Left ventricle myocardium inferior (tissue), 1 donor: Measurements from ENCODE around the gene ARHGAP26. TPM values are rescaled to one million over a fixed set of nuclear protein-coding genes. Genes with fewer than 3 reads are reported as not detected.

ENCODE experiments used
- DNase-seq: peaks from one replicate; pipeline ENCODE4 v3.0.0-alpha.2; 2020
- H3K27ac ChIP-seq: fragments of 200-600 bp; replicated peaks from 2 replicates; pipeline ENCODE4 v1.8.0; 2021
- H3K27me3 ChIP-seq: fragments of 200-600 bp; 2 replicates; pipeline ENCODE4 v1.8.0; 2021; ENCODE audit warnings: low read depth
- H3K36me3 ChIP-seq: fragments of 200-600 bp; 2 replicates; pipeline ENCODE4 v1.8.0; 2021
- H3K4me1 ChIP-seq: fragments of 200-600 bp; 2 replicates; pipeline ENCODE4 v1.8.0; 2021
- H3K4me3 ChIP-seq: fragments of 200-600 bp; 2 replicates; pipeline ENCODE4 v1.8.0; 2021; ENCODE audit warnings: mild to moderate bottlenecking, moderate library complexity
- H3K9me3 ChIP-seq: fragments of 200-600 bp; replicated peaks from 2 replicates; pipeline ENCODE4 v1.8.0; 2021
- intact Hi-C: fragments of 100-400 bp; cut with micrococcal nuclease; formaldehyde crosslinking; loops from one replicate; pipeline ENCODE4 v1.11.0; 2022
- total RNA-seq: library from RNA; stranded (reverse); fragmentation: NEBNext Ultra II Directional; extraction: Animal tissue kit (Norgen Biotek cat#: 25700); gene quantifications from one replicate; pipeline ENCODE4 v1.2.1, GENCODE V29; 2021
- TF ChIP-seq, protein P1 (sequence below): fragments of 200-600 bp; IDR thresholded peaks from 2 replicates; pipeline ENCODE4 v1.8.0; 2021; ENCODE audit warnings: antibody characterized with exemption, mild to moderate bottlenecking, borderline replicate concordance
- donor health status: DM: no; HTN: yes; CAD: no; lungs with severe emphysema.

Gene ARHGAP26
- total RNA-seq, 1 donor from 2014 or later: 35.7 TPM

DNA sequence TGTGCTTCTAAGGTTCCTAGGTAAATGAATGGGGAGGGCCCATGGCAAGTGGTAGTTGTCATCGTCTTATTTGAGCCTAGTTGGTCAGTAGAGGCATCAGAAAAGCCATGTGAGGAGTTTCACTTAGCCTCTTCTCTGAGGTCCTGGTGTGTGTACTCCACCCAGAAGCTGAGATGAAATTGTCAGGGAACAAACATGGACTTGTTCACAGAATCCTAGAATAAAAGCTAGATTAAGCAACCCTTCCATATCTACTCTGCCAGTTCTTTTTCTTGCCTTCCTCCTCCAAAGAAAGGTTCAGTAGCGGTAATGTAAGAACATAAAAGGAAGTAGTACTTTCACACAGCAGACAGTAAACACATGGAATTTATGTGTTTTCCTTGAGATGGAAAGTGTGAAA is 70.4 kb downstream of the ARHGAP26 start:
- H3K4me1 ChIP-seq: peaks cover 96% of the 10 kb centered on the region
- no peaks in the 10 kb centered on the region for H3K27me3 ChIP-seq
- no peaks in the 10 kb centered on the region for H3K36me3 ChIP-seq
- H3K27ac ChIP-seq: peak overlapping the region; percentile 70
- TF ChIP-seq, protein P1, sequence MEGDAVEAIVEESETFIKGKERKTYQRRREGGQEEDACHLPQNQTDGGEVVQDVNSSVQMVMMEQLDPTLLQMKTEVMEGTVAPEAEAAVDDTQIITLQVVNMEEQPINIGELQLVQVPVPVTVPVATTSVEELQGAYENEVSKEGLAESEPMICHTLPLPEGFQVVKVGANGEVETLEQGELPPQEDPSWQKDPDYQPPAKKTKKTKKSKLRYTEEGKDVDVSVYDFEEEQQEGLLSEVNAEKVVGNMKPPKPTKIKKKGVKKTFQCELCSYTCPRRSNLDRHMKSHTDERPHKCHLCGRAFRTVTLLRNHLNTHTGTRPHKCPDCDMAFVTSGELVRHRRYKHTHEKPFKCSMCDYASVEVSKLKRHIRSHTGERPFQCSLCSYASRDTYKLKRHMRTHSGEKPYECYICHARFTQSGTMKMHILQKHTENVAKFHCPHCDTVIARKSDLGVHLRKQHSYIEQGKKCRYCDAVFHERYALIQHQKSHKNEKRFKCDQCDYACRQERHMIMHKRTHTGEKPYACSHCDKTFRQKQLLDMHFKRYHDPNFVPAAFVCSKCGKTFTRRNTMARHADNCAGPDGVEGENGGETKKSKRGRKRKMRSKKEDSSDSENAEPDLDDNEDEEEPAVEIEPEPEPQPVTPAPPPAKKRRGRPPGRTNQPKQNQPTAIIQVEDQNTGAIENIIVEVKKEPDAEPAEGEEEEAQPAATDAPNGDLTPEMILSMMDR: no peak
- no peak overlapping the region for H3K4me3 ChIP-seq
- intact Hi-C loops: no loop called here
- no peak for DNase-seq
- no peaks in the 10 kb centered on the region for H3K9me3 ChIP-seq

DNA sequence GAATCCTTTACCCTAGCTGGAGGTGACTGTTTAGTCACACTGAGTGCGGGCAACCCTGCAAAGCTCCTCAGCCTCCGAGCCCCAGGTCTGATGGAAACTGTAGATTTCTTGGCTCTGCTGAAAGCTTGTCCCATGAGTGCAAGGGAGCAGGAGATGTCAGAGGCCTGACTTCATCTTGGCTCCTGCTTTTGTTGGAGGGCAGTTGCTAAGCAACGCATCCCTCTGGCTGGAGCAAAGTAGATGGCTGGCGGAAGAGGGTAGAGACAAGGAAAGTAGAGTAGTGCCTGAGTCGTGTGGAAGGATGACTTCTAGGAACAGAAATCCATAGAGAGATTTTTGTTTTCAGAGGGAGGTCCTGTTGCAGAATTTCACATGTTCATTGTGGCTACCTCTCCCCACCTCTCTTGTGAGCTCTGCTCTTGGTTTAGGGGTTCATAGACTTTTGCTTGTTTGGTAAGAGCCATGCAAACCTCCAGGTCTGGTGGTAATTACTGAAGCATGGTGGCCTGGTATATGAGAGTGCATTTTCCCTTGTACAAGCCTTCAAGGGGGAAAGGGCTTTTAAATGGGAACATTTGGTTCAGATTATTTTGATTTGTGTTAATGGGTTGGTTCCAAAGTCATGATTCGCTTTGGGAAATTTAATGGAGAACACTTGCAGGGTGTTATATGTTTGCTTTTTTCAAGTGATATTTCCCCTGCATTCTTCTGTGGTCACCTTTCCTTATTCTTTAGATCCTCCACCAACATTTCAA is 71.5 kb downstream of the ARHGAP26 start:
- H3K27me3 ChIP-seq: no peaks in the 10 kb centered on the region
- no peak overlapping the region for H3K4me3 ChIP-seq
- peaks cover 98% of the 10 kb centered on the region for H3K4me1 ChIP-seq
- no peaks in the 10 kb centered on the region for H3K36me3 ChIP-seq
- intact Hi-C loops: no loop called here
- H3K27ac ChIP-seq: peak overlapping the region; percentile 70
- H3K9me3 ChIP-seq: no peaks in the 10 kb centered on the region
- DNase-seq: peak; percentile 68
- TF ChIP-seq, protein P1: no peak

DNA sequence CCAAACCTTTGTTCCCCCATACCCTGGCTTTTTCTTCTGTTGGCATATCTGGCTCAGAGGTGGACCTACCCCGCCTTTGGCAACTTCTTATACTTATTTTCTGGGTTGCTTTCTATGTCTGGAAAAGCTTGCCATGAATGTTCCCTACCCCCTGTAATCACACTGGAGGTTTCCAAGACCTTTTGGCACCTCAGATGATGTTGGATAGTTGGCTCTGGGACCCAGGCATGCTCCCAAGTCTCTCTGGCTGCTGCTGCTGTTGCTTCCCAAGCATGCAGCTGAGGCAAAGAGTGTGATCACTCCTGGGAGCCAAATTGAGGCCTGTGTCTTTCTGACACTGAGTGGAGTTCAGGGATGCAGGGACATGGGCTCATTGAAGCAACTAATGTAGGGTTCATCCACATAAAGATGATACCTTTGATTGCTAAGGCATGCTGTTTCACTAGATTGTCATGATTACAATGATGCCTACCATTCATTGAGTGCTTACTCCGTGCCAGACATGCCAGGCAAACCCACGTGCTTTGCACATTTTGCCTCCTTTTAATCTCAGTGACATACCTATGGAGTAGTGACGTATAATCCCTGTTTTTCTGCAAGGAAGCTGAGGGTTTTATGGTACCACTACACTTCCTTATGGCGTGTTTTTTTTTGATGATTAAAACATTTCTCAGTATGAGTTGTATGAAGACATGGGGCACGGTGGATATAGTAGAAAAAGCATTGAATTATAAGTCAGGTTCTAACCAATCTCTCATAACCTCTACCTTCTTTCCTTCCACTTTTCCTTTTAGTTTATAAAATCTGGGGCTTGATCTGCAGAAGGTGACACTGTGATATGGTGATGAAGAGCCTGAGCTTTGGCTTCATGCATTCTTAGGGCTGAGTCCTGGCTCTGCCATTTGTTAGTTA is 73.1 kb downstream of the ARHGAP26 start:
- TF ChIP-seq, protein P1: no peak
- DNase-seq: peak; percentile 61
- intact Hi-C loops: no loop called here
- no peaks in the 10 kb centered on the region for H3K9me3 ChIP-seq
- no peak overlapping the region for H3K4me3 ChIP-seq
- H3K27me3 ChIP-seq: no peaks in the 10 kb centered on the region
- H3K36me3 ChIP-seq: no peaks in the 10 kb centered on the region
- H3K27ac ChIP-seq: peak overlapping the region; percentile 84
- H3K4me1 ChIP-seq: peaks cover 98% of the 10 kb centered on the region

DNA sequence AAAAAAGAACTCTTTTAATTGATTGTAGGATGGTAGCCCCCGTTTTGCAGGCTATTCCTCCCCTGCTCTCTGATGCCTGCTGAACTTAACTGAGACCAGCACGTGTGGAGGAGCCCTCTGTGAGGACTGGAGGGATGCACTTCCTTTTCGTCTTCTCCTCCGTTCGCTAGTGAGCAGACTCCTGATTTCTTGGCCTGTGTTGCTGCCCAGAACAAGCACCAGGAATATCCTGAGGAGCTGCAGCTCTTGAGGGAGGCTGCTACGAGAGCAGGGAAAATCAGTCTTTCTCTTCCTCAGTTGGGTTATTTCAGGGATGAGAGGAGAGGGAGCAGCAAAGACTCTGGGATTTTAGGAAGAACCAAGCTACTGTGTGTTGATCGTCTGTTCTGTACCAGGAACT is 74.7 kb downstream of the ARHGAP26 start:
- DNase-seq: no peak
- Histone ChIP-seq H3K4me1 (peaks cover 100% of the 10 kb centered on the region), H3K9me3 (no peaks in the 10 kb centered on the region), H3K36me3 (no peaks in the 10 kb centered on the region), H3K4me3 (peak overlapping the region; percentile 8), H3K27me3 (no peaks in the 10 kb centered on the region), H3K27ac (peak overlapping the region; percentile 84)
- TF ChIP-seq, protein P1: no peak
- intact Hi-C loops: no loop called here

DNA sequence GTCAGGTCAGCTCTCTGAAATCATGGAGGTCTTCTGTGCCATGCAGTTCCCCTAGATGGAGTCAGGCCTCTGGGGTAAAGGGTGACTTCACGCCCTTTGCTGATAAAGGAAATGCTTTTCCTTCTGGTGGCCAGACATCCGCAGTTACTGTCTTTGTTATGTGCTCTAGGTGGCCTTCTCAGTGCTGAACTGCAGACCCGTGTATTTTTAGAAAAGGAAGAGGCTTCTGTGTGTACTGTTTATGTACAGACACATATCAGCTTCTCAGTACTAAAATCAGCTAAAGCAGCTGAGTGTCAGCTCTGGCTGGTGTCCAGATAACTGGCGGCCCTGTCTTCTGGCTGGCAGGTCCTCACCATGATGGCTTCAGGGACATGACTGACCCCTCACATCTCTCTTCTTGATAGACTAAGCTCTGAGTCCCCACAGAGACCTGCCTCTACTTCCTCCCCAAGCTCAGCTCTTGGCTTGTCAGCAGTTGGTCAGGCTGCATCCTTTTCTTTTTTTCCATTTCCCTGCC is 75.3 kb downstream of the ARHGAP26 start:
- Histone ChIP-seq H3K27me3 (no peaks in the 10 kb centered on the region), H3K36me3 (no peaks in the 10 kb centered on the region), H3K4me3 (peak overlapping the region; percentile 8), H3K27ac (peak overlapping the region; percentile 84), H3K4me1 (peaks cover 100% of the 10 kb centered on the region), H3K9me3 (no peaks in the 10 kb centered on the region)
- intact Hi-C loops: no loop called here
- peak; percentile 59 for DNase-seq
- TF ChIP-seq, protein P1: no peak
